ENCODE data around the gene SLC24A3. TPM values are rescaled to one million over a fixed set of nuclear protein-coding genes. Genes with fewer than 3 reads are reported as not detected.

The SLC24A3 gene
- total RNA-seq, 1 experiment from 2014 or later, result 0.14 TPM

- H3K4me3 ChIP-seq (ENCODE audit: low read depth, low read length), result no peak overlapping the region
- Mint-ChIP-seq H3K27me3 (ENCODE audit: insufficient read depth, unreplicated experiment) (peaks cover 11% of the 10 kb centered on the region), H3K4me1 (ENCODE audit: low read depth, unreplicated experiment) (no peaks in the 10 kb centered on the region), H3K9me3 (ENCODE audit: unreplicated experiment) (no peaks in the 10 kb centered on the region), H3K27ac (ENCODE audit: unreplicated experiment) (no peak overlapping the region), H3K4me3 (ENCODE audit: unreplicated experiment) (no peak overlapping the region), H3K36me3 (ENCODE audit: insufficient read depth, unreplicated experiment) (no peaks in the 10 kb centered on the region)
- ChIA-PET CTCF (no interaction called here), POLR2A (no interaction called here)
- TF ChIP-seq CTCF (IDR thresholded peaks at IDR 0.05; ENCODE audit: insufficient read depth in 1 of 2, low read depth in 1 of 2, low read length in 1 of 2, severe bottlenecking in 1 of 2, unreplicated experiment in 1 of 2), result no peak
- BruUV-seq (replicated peaks), result no TSS peak
- intact Hi-C loops (cut with micrococcal nuclease; ENCODE audit: unreplicated experiment), result no loop called here
- no peaks in the 10 kb centered on the region; the same call in 1 of the 2 replicates for H3K27me3 ChIP-seq (replicated peaks; ENCODE audit: control insufficient read depth, insufficient read depth, low read length)
- no peaks in the 10 kb centered on the region for H3K36me3 ChIP-seq (ENCODE audit: control insufficient read depth, insufficient read depth, low read length)
- no peaks in the 10 kb centered on the region for H3K9me3 ChIP-seq
- DNase-seq, result no peak
- H3K4me1 ChIP-seq, result no peaks in the 10 kb centered on the region
These were observed 281.5 kb downstream of the SLC24A3 start for GRCh38 chr20:19493794-19494495.

- no TSS peak for BruUV-seq (replicated peaks)
- Mint-ChIP-seq H3K4me1 (ENCODE audit: low read depth, unreplicated experiment) (no peaks in the 10 kb centered on the region), H3K4me3 (ENCODE audit: unreplicated experiment) (no peak overlapping the region), H3K36me3 (ENCODE audit: insufficient read depth, unreplicated experiment) (no peaks in the 10 kb centered on the region), H3K27me3 (ENCODE audit: insufficient read depth, unreplicated experiment) (peaks cover 11% of the 10 kb centered on the region), H3K27ac (ENCODE audit: unreplicated experiment) (no peak overlapping the region), H3K9me3 (ENCODE audit: unreplicated experiment) (no peaks in the 10 kb centered on the region)
- H3K4me3 ChIP-seq (ENCODE audit: low read depth, low read length), result no peak overlapping the region
- H3K36me3 ChIP-seq (ENCODE audit: control insufficient read depth, insufficient read depth, low read length), result no peaks in the 10 kb centered on the region
- ChIA-PET CTCF (no interaction called here), POLR2A (no interaction called here)
- TF ChIP-seq CTCF (IDR thresholded peaks at IDR 0.05; ENCODE audit: insufficient read depth in 1 of 2, low read depth in 1 of 2, low read length in 1 of 2, severe bottlenecking in 1 of 2, unreplicated experiment in 1 of 2), result no peak
- intact Hi-C loops (cut with micrococcal nuclease; ENCODE audit: unreplicated experiment), result no loop called here
- no peak for DNase-seq
- no peaks in the 10 kb centered on the region for H3K4me1 ChIP-seq
- no peaks in the 10 kb centered on the region; the same call in 1 of the 2 replicates for H3K27me3 ChIP-seq (replicated peaks; ENCODE audit: control insufficient read depth, insufficient read depth, low read length)
- H3K9me3 ChIP-seq, result no peaks in the 10 kb centered on the region
These were observed 283.7 kb downstream of the SLC24A3 start for GRCh38 chr20:19495905-19496703.

DNA sequence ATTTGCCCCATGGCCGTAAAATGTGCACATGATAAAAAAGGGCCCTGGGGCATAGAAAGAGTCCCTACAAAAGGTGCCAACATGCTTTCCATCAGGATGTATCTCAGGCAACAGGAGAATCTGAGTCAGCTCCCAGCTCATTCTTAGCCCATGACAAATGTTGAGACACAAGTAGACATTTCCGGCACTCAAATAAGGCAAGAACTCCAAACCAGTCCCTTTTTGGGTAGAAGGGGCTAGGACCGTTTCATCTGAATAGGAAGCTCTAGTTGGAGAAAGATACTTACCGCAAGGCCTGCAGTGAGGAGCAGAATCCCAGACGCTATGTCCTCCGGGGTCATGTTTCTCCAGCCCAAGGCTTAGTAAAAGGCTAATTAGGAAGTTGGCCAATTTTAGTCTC is 284.6 kb downstream of the SLC24A3 start:
- TF ChIP-seq CTCF (IDR thresholded peaks at IDR 0.05; ENCODE audit: insufficient read depth in 1 of 2, low read depth in 1 of 2, low read length in 1 of 2, severe bottlenecking in 1 of 2, unreplicated experiment in 1 of 2), result no peak
- no peaks in the 10 kb centered on the region for H3K27me3 ChIP-seq (replicated peaks; ENCODE audit: control insufficient read depth, insufficient read depth, low read length)
- intact Hi-C loops (cut with micrococcal nuclease; ENCODE audit: unreplicated experiment), result no loop called here
- POLR2A ChIA-PET, result no interaction called here
- no peaks in the 10 kb centered on the region for H3K4me1 ChIP-seq
- no peaks in the 10 kb centered on the region for H3K36me3 ChIP-seq (ENCODE audit: control insufficient read depth, insufficient read depth, low read length)
- CTCF ChIA-PET, result no interaction called here
- no peak overlapping the region for H3K4me3 ChIP-seq (ENCODE audit: low read depth, low read length)
- Mint-ChIP-seq H3K9me3 (ENCODE audit: unreplicated experiment) (no peaks in the 10 kb centered on the region), H3K4me3 (ENCODE audit: unreplicated experiment) (no peak overlapping the region), H3K4me1 (ENCODE audit: low read depth, unreplicated experiment) (no peaks in the 10 kb centered on the region), H3K36me3 (ENCODE audit: insufficient read depth, unreplicated experiment) (no peaks in the 10 kb centered on the region), H3K27me3 (ENCODE audit: insufficient read depth, unreplicated experiment) (peaks cover 12% of the 10 kb centered on the region), H3K27ac (ENCODE audit: unreplicated experiment) (no peak overlapping the region)
- no TSS peak for BruUV-seq (replicated peaks)
- DNase-seq, result no peak
- H3K9me3 ChIP-seq, result no peaks in the 10 kb centered on the region
